MCF 10A (cell line): ENCODE data around the gene ERAS. TPM values are rescaled to one million over a fixed set of nuclear protein-coding genes. Genes with fewer than 3 reads are reported as not detected.

Experiments
- BruUV-seq: library from RNA; stranded (reverse); fragments of 400-500 nt; replicated peaks from 2 replicates; lab custom pipeline; 2021; lab: Mats Ljungman, UMichigan
- CTCF ChIA-PET: fragments of 300-600 bp; sonication (Branson Sonifier 250); formaldehyde crosslinking; extraction: SDS; loops from one replicate; lab custom pipeline; 2021; ENCODE audit warnings: antibody characterized with exemption, inconsistent platforms; lab: Yijun Ruan, JAX
- POLR2A ChIA-PET: fragments of 300-600, 350-650 bp; sonication (Branson Sonifier 250); formaldehyde crosslinking; extraction: SDS; loops from one replicate; lab custom pipeline; 2020; ENCODE audit warnings: antibody characterized with exemption, inconsistent platforms; lab: Yijun Ruan, JAX
- DNase-seq: peaks from one replicate; pipeline ENCODE4 v3.0.0-alpha.2; 2018; ENCODE audit not compliant: unreplicated experiment
- H3K27ac Mint-ChIP-seq: one replicate; pipeline ENCODE4 v1.8.0; 2022; ENCODE audit warnings: mild to moderate bottlenecking, low read depth, mixed read lengths; ENCODE audit not compliant: unreplicated experiment
- H3K27me3 Mint-ChIP-seq: one replicate; pipeline ENCODE4 v1.8.0; 2022; ENCODE audit warnings: mixed read lengths; ENCODE audit not compliant: insufficient read depth, unreplicated experiment
- H3K36me3 Mint-ChIP-seq: one replicate; pipeline ENCODE4 v1.8.0; 2022; ENCODE audit warnings: mild to moderate bottlenecking, moderate library complexity, mixed read lengths; ENCODE audit not compliant: insufficient read depth, unreplicated experiment
- H3K4me1 Mint-ChIP-seq: one replicate; pipeline ENCODE4 v1.8.0; 2022; ENCODE audit warnings: mixed read lengths; ENCODE audit not compliant: insufficient read depth, unreplicated experiment
- H3K4me3 Mint-ChIP-seq: one replicate; pipeline ENCODE4 v1.8.0; 2022; ENCODE audit warnings: mild to moderate bottlenecking, moderate library complexity, mixed read lengths; ENCODE audit not compliant: unreplicated experiment
- H3K9me3 Mint-ChIP-seq: one replicate; pipeline ENCODE4 v1.8.0; 2022; ENCODE audit warnings: mixed read lengths; ENCODE audit not compliant: unreplicated experiment
- intact Hi-C: fragments of 100-400 bp; cut with micrococcal nuclease; formaldehyde crosslinking; loops from 2 replicates; pipeline ENCODE4 v1.14.1; 2022
- total RNA-seq: library from RNA; stranded (reverse); gene quantifications from 2 replicates; pipeline ENCODE4 v1.2.3, GENCODE V29; 2022
- TF ChIP-seq, protein P1 (sequence below): fragments of 200-600 bp; IDR thresholded peaks from one replicate; pipeline ENCODE4 v1.8.0; 2022; ENCODE audit warnings: antibody characterized with exemption, mild to moderate bottlenecking; ENCODE audit not compliant: unreplicated experiment

The ERAS gene
- total RNA-seq, 1 experiment from 2014 or later = not detected

DNA sequence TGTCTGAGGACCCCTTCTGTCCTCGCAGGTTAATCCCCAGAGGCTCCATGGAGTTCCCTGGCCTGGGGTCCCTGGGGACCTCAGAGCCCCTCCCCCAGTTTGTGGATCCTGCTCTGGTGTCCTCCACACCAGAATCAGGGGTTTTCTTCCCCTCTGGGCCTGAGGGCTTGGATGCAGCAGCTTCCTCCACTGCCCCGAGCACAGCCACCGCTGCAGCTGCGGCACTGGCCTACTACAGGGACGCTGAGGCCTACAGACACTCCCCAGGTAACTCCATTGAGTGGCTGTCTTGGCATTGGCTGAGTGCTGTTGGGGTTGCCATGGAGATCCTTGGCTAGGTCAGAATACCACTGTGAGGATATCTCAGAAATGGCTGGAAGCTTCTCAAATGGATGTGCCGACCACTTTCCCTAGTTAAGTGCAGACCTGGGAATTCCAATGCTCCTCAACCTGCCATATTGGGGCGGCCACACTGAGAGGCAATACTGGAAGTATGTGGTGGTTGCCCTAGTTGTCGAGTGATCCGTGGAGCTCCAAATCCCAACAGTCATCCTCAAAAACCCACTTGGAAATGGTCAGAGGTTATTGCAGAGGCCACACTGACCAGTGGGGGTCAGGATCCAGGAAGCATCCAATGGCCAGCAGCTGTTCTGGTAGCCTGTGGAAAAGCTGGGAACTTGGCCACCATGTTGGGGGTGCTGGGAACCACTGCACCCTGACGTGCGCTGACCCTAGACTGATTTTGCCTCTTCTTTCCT is 35.1 kb upstream of the ERAS start:
- Mint-ChIP-seq H3K27me3 (peaks cover 39% of the 10 kb centered on the region), H3K4me3 (no peak overlapping the region), H3K36me3 (no peaks in the 10 kb centered on the region), H3K4me1 (peaks cover 5% of the 10 kb centered on the region), H3K9me3 (peaks cover 14% of the 10 kb centered on the region), H3K27ac (no peak overlapping the region)
- DNase-seq = no peak
- CTCF ChIA-PET = no interaction called here
- intact Hi-C loops = no loop called here
- TF ChIP-seq, protein P1, sequence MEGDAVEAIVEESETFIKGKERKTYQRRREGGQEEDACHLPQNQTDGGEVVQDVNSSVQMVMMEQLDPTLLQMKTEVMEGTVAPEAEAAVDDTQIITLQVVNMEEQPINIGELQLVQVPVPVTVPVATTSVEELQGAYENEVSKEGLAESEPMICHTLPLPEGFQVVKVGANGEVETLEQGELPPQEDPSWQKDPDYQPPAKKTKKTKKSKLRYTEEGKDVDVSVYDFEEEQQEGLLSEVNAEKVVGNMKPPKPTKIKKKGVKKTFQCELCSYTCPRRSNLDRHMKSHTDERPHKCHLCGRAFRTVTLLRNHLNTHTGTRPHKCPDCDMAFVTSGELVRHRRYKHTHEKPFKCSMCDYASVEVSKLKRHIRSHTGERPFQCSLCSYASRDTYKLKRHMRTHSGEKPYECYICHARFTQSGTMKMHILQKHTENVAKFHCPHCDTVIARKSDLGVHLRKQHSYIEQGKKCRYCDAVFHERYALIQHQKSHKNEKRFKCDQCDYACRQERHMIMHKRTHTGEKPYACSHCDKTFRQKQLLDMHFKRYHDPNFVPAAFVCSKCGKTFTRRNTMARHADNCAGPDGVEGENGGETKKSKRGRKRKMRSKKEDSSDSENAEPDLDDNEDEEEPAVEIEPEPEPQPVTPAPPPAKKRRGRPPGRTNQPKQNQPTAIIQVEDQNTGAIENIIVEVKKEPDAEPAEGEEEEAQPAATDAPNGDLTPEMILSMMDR = no peak
- POLR2A ChIA-PET = interaction anchor here (1.1 kb wide), 1 partner anchor 10 kb away, joined by 4 read pairs; the partner anchor contains the start of gene HDAC6
- no TSS peak for BruUV-seq

DNA sequence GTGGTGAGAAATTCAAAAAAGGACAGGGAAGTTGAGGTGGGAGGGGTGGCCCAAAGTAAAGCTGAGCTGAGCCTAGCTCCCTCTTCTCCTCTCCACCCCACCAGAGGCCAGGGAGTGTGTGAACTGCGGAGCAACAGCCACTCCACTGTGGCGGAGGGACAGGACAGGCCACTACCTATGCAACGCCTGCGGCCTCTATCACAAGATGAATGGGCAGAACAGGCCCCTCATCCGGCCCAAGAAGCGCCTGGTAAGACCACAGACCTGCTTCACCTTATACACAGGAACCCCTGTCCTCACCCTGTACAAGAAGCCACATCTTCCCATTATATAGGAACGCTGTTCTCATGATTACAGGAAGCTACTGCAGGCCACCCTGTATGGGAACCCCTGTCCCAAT is 34.1 kb upstream of the ERAS start:
- H3K4me1 Mint-ChIP-seq = peaks cover 5% of the 10 kb centered on the region
- H3K27me3 Mint-ChIP-seq = peaks cover 31% of the 10 kb centered on the region
- intact Hi-C loops = no loop called here
- no peak overlapping the region for H3K4me3 Mint-ChIP-seq
- DNase-seq = no peak
- H3K36me3 Mint-ChIP-seq = no peaks in the 10 kb centered on the region
- TF ChIP-seq, protein P1 = no peak
- POLR2A ChIA-PET = interaction anchor here (1.1 kb wide), 1 partner anchor 10 kb away, joined by 4 read pairs; the partner anchor contains the start of gene HDAC6
- H3K27ac Mint-ChIP-seq = no peak overlapping the region
- BruUV-seq = no TSS peak
- H3K9me3 Mint-ChIP-seq = peaks cover 14% of the 10 kb centered on the region
- CTCF ChIA-PET = no interaction called here

DNA sequence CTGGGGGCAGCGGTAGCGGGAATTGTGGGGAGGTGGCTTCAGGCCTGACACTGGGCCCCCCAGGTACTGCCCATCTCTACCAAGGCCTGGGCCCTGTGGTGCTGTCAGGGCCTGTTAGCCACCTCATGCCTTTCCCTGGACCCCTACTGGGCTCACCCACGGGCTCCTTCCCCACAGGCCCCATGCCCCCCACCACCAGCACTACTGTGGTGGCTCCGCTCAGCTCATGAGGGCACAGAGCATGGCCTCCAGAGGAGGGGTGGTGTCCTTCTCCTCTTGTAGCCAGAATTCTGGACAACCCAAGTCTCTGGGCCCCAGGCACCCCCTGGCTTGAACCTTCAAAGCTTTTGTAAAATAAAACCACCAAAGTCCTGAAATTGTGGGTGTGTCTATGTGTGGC is 32.4 kb upstream of the ERAS start:
- no peak for DNase-seq
- H3K27me3 Mint-ChIP-seq = peaks cover 14% of the 10 kb centered on the region
- intact Hi-C loops = no loop called here
- ChIA-PET CTCF (no interaction called here), POLR2A (no interaction called here)
- no peak overlapping the region for H3K27ac Mint-ChIP-seq
- no TSS peak for BruUV-seq
- peaks cover 5% of the 10 kb centered on the region for H3K4me1 Mint-ChIP-seq
- H3K9me3 Mint-ChIP-seq = peaks cover 2% of the 10 kb centered on the region
- TF ChIP-seq, protein P1 = no peak
- no peaks in the 10 kb centered on the region for H3K36me3 Mint-ChIP-seq
- no peak overlapping the region for H3K4me3 Mint-ChIP-seq

DNA sequence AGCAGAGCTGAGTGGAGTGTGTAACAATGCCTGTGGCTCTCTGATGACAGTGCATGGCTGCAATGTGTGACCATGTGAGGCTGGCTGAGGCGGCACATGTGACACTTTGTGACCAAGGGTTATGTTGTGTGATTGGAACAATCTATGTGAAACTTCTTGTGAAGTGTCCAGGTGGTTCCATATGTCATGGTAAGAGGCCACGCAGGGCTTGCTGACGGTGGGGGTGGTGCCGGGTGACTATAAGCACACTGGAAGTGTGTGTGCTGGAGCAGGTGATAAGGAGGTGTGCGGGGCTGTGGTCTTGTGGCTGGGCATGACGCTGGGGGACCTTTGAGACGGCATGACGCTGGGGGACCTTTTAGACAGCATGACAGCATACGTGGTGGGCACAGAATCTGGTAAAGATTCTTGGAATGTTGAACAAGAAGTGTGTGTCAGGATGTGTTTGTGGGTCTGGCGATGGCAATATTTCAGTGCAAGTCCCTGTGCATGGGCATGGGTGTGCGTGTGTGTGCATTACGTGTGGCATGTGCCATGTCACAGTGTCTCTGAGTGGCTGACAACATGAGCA is 31.9 kb upstream of the ERAS start:
- no TSS peak for BruUV-seq
- TF ChIP-seq, protein P1 = no peak
- CTCF ChIA-PET = interaction anchor here (1.1 kb wide), 1 partner anchor 165 kb away, joined by 3 read pairs; no protein-coding TSS in a partner anchor

More for the DNA sequence above, 31.9 kb upstream of the ERAS start:
- Mint-ChIP-seq H3K36me3 (no peaks in the 10 kb centered on the region), H3K27me3 (peaks cover 10% of the 10 kb centered on the region), H3K27ac (no peak overlapping the region), H3K4me3 (no peak overlapping the region), H3K4me1 (peaks cover 5% of the 10 kb centered on the region), H3K9me3 (no peaks in the 10 kb centered on the region)
- DNase-seq = no peak
- intact Hi-C loops = no loop called here
- POLR2A ChIA-PET = interaction anchor here (0.5 to 1.0 kb wide), 2 partner anchors 97 to 233 kb away, joined by 3 to 4 read pairs; no protein-coding TSS in a partner anchor
